Measurements from ENCODE around the gene GCK.

GCK gene

GRCh38 chr7:44156453-44157010 is 32.7 kb downstream of the GCK start:
- H3K4me3 ChIP-seq (ENCODE audit: low read depth, low read length), result no peak overlapping the region
- no peak for DNase-seq (ENCODE audit: low read depth)
- no peak for TF ChIP-seq CTCF (IDR thresholded peaks at IDR 0.05; ENCODE audit: low read depth, low read length, missing control alignments)

- DNase-seq (ENCODE audit: low read depth), result no peak
- H3K4me3 ChIP-seq (ENCODE audit: low read depth, low read length), result no peak overlapping the region
- TF ChIP-seq CTCF (IDR thresholded peaks at IDR 0.05; ENCODE audit: low read depth, low read length, missing control alignments), result no peak
Measured at GRCh38 chr7:44155191-44156185, 33.8 kb downstream of the GCK start.

- no peak overlapping the region for H3K4me3 ChIP-seq (ENCODE audit: low read depth, low read length)
- DNase-seq (ENCODE audit: low read depth), result no peak
- no peak for TF ChIP-seq CTCF (IDR thresholded peaks at IDR 0.05; ENCODE audit: low read depth, low read length, missing control alignments)
Measured at GRCh38 chr7:44154703-44155102, 34.5 kb downstream of the GCK start.

- no peak overlapping the region for H3K4me3 ChIP-seq (ENCODE audit: low read depth, low read length)
- no peak for DNase-seq (ENCODE audit: low read depth)
- no peak for TF ChIP-seq CTCF (IDR thresholded peaks at IDR 0.05; ENCODE audit: low read depth, low read length, missing control alignments)
Measured at GRCh38 chr7:44153948-44154335, 35.3 kb downstream of the GCK start.

GRCh38 chr7:44152971-44153947 is 36.0 kb downstream of the GCK start:
- no peak for DNase-seq (ENCODE audit: low read depth)
- TF ChIP-seq CTCF (IDR thresholded peaks at IDR 0.05; ENCODE audit: low read depth, low read length, missing control alignments), result no peak
- no peak overlapping the region for H3K4me3 ChIP-seq (ENCODE audit: low read depth, low read length)

GRCh38 chr7:44151956-44152355 is 37.3 kb downstream of the GCK start:
- no peak overlapping the region for H3K4me3 ChIP-seq (ENCODE audit: low read depth, low read length)
- no peak for DNase-seq (ENCODE audit: low read depth)
- no peak for TF ChIP-seq CTCF (IDR thresholded peaks at IDR 0.05; ENCODE audit: low read depth, low read length, missing control alignments)

Measured in GM12864 (cell line).